GM12875 (cell line): ENCODE measurements around the gene CCER1.

Source experiments
- H3K4me3 ChIP-seq: one replicate; pipeline ENCODE4 v1.5.1; 2011; ENCODE audit warnings: low read depth, low read length, control low read depth
- CTCF ChIP-seq: IDR thresholded peaks from 2 replicates; pipeline ENCODE4 v1.5.1; 2011; ENCODE audit warnings: low read depth, mild to moderate bottlenecking, control low read depth, inconsistent platforms, low read length, moderate library complexity, borderline replicate concordance; ENCODE audit not compliant: insufficient read depth

The CCER1 gene

DNA sequence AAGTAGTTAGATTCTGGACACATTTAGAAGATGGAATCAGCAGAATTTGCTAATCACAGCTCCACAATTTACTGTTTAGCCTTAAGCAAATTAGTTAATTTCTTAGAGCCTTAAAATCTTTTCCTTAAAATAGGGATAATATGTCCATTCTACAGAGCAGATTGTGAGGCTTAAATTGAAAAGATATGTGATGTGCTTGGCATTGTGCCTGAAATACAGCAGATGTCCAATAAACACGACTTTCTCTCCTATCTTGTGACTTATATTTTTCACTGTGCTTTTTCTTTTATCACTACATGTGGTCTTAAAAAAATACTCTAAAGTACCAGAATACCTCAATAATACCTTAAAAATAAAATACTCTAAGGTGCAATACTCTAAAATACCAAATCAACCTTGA, 30.6 kb downstream of the CCER1 start:
- TF ChIP-seq CTCF: no peak
- no peak overlapping the region for H3K4me3 ChIP-seq

- no peak for TF ChIP-seq CTCF
- no peak overlapping the region for H3K4me3 ChIP-seq
Observed at GRCh38 chr12:90922145-90922627, 32.8 kb downstream of the CCER1 start.

DNA sequence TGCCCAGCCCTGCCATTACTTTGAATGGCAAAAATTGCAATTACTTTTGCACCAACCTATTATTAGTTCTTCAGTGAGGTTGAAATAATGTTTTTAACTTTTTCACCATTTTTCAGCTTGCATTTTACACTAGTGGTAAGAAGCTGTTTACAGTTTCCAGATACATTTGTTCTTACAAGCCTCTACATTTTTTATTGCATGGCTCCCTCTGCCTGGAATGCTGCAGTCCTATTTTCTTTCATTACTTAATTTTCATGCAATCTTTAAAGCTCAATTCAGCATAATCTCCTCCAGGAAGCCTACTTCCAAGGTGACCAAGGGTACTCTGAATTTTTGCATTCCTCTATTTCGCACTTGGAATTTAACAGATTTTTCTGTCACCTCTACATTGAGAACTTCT, 33.4 kb downstream of the CCER1 start:
- no peak overlapping the region for H3K4me3 ChIP-seq

DNA sequence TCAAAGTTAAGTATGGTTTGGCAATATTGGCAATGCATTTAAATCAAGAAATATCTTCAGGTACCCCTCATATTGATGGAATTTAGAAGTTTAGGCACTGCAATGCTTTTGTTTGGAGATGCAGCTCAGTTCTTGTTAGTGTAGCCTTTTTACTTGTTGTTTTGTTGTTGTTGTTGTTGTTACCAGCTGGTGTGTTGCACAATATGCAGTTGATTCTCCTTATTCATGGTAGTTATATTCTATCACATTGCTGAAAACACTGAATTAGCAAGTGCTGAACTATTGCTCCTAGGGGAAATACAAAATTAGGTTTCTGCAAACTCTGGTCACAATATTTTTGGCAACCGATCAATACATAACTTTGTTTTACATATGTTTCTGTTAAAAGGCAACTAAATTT, 34.8 kb downstream of the CCER1 start:
- no peak overlapping the region for H3K4me3 ChIP-seq
- TF ChIP-seq CTCF: no peak

More for the DNA sequence above, 33.4 kb downstream of the CCER1 start:
- TF ChIP-seq CTCF: no peak

DNA sequence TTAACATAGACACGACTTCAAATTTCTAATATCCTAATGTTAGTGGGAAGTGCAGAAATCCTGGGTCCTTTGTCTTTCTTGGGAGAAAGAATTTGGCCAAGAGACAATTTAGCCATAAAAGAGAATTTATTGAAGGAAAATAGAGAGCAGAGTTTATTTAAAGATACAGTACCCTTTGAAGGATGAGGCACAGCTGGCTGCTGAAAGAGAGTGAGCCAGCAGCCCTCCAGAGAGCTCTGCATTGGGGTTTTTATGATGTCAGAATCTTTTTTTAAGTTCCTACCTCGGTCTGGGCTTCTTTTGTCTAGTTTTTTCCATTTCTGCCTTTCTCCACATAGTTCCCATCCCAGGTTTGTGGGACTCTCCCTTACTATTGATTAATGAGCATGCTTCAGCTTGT, 37.5 kb downstream of the CCER1 start:
- TF ChIP-seq CTCF: no peak
- no peak overlapping the region for H3K4me3 ChIP-seq

- no peak overlapping the region for H3K4me3 ChIP-seq
- TF ChIP-seq CTCF: no peak
Observed at GRCh38 chr12:90916516-90916915, 38.5 kb downstream of the CCER1 start.

DNA sequence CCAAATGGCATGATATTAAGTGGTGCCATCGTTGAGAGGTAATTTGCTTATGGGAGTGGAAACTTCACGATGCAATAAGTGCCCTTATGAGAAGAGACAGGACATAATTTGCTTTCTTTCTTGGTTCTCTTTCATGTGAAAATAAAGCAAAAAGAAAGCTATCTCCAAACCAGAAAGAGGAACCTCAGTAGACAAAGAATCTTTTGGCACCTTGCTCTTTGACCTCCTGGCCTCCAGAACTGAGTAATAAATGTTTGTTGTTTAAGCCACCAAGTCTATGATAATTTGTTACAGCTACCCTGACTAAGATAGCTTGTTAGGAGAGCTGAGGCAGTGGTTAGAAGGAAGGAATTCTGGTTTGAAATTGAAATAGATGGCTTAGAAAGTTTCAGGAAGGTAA, 39.6 kb downstream of the CCER1 start:
- no peak overlapping the region for H3K4me3 ChIP-seq
- no peak for TF ChIP-seq CTCF
